ENCODE data around the gene CLCN2.

Gene CLCN2

GRCh38 chr3:184296616-184297015 lies 64.8 kb downstream of the CLCN2 start (continued):
- TF ChIP-seq TSHZ2 (CRISPR knock-in tag; IDR thresholded peaks at IDR 0.05) (no peak), OSR1 (CRISPR knock-in tag; IDR thresholded peaks at IDR 0.05) (no peak), SNAI2 (CRISPR knock-in tag; IDR thresholded peaks at IDR 0.05) (no peak), ESRRG (CRISPR knock-in tag; IDR thresholded peaks at IDR 0.05) (no peak), RARB (CRISPR knock-in tag; IDR thresholded peaks at IDR 0.05) (no peak), ZFP30 (CRISPR knock-in tag; IDR thresholded peaks at IDR 0.05) (no peak)
